Fibroblast of pulmonary artery (primary cell): ENCODE results near the gene LRRC8C.

Experiments
- DNase-seq: peaks from one replicate; pipeline ENCODE4 v3.0.0-alpha.2; 2010; ENCODE audit warnings: low read depth
- H3K4me3 ChIP-seq: replicated peaks from 2 replicates; pipeline ENCODE4 v1.5.1; 2011; ENCODE audit warnings: low read depth, mild to moderate bottlenecking, control low read depth, low read length, moderate library complexity
- CTCF ChIP-seq: IDR thresholded peaks from 2 replicates; pipeline ENCODE4 v1.5.1; 2011; ENCODE audit warnings: mild to moderate bottlenecking, control low read depth, low read length, inconsistent platforms; ENCODE audit errors: missing control alignments

Gene LRRC8C

DNA sequence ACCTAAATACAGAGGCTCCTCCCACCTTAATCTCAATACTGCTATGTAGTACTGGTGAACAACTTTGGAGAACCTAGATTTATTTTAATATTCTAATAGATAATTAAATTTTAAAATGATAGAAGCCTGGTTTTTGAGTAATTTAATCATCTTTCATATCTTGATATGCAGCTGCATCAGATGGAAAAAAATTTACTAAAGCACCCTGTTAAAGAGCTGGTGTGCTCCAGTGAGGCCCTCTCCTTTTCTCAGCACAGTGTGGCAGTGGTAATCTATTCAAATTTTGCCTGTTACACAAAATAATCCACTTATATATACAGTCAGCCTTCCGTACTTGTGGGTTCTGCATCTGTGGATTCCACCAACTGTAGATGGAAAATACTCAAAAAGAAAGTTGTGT, 82.8 kb downstream of the LRRC8C start:
- no peak for TF ChIP-seq CTCF
- no peak overlapping the region for H3K4me3 ChIP-seq
- no peak for DNase-seq

DNA sequence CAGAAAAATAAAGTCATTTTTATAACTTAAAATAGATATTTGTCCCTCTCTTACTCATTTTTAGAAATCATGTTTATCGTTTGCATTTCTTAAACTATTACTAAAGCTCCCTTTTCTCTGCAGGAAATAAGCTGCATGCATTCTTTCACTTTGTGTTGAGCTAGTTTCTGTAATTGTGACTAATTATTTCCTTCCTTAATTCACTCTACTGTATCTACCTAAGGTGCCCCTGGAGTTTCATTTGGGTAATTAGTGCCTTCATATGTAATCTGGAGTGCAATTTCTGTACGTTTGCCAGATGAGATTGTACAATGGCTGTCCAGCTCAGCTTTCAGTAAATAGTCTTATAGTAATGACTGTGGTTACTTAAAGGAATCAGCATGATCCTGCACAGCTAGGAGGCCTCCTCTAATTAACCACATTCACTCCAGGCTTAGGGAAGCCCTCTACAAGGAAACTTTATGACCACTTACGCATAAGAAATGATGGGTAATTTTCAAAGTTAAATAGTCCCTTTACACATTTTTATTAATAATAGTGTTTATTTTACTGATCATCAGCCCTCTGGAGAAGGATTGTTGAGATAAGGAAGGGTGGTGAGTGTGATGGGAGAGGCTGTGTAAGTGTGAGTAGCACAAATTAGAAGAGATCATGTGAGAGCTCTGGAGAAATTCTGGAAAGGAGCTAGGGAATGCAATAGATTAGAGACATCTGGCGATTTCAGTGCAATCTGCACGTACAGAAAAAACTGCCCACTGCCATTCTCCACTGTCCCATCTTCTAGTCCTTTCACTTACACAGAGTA, 86.8 kb downstream of the LRRC8C start:
- no peak for TF ChIP-seq CTCF
- peak; percentile 53 for DNase-seq
- H3K4me3 ChIP-seq: peak overlapping the region; percentile 31

DNA sequence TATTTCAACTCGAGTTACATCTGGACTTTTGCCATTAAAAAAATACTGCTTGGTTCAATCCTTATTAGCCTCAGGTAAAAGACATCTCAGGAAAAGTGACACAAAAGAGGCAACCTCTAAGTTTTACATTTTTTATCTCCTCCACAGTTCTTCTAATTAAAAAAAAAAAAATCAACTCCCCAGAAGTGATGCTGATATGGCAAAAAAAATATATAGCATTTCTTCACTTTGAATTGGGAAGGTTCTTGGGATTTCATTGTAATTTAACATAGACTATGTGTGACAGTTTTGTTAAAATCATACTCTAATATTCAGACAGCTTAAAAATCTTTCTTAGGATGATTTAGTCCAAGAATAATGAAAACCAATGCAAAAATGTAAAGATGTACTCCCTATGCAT, 87.9 kb downstream of the LRRC8C start:
- no peak overlapping the region for H3K4me3 ChIP-seq
- no peak for TF ChIP-seq CTCF
- DNase-seq: no peak

GRCh38 chr1:89721351-89721750, 88.4 kb downstream of the LRRC8C start:
- H3K4me3 ChIP-seq: no peak overlapping the region
- TF ChIP-seq CTCF: no peak
- DNase-seq: peak; percentile 64

- TF ChIP-seq CTCF: no peak
- no peak for DNase-seq
Measured at GRCh38 chr1:89723144-89723543, 90.2 kb downstream of the LRRC8C start.

DNA sequence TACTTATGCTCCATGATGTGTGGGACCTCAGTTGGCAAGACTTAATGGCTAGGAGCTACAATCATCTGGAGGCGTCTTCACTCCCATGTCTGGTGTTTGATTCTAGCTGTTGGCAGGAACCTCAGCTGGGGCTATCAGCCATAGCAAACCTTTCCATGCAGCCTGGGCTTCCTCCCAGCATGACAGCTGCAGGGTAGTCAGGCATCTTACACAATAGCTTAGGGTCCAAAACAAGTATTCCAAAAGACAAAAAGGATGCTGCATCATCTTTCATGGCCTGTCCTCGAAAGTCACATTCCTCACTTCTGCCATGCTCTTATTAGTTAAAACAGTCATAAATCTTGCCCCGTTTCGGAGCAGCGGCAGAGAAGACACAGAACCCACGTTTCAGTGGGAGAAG, 90.9 kb downstream of the LRRC8C start:
- no peak for TF ChIP-seq CTCF
- H3K4me3 ChIP-seq: no peak overlapping the region
- peak; percentile 80 for DNase-seq

More at GRCh38 chr1:89723144-89723543, 90.2 kb downstream of the LRRC8C start:
- H3K4me3 ChIP-seq: no peak overlapping the region

DNA sequence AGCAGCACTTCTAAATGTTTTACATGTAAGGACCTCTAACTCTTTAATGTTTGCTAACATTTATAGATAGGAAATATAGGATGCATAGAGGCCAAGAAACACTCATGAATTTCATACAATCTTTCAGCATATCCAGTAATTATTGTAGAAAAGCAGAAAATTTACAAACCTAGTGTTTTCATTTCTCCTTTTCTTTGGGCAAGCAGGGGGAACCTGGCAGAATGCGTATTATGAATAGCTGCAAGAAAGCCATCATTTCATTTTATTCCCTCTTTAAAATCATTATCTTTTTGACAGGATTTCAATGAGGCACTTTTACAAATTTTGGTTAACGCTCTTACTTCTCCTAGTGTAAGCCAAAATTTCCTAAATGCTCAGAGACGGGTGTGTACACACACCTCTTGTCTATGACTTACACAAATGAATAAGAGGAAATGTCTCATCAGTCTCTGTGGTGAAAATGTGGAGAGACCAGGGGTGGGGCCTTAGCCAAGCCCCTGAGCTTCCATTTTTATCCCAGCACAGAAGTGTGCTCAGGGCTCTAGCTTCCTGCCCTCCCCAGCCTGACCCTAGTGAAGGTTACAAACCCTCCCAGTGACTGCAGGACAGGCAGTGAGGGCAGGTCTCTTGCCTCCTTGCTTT, 91.6 kb downstream of the LRRC8C start:
- no peak overlapping the region for H3K4me3 ChIP-seq
- TF ChIP-seq CTCF: no peak
- DNase-seq: peak; percentile 56
